NCI-H2107 (cell line): Measurements from ENCODE around the gene GPR137B.

Source experiments
- DNase-seq: peaks from one replicate; lab custom pipeline; 2025; lab: John Stamatoyannopoulos, UW

GPR137B gene

GRCh38 chr1:236201786-236202185 is 59.4 kb downstream of the GPR137B start:
- no peak for DNase-seq

- no peak for DNase-seq
These were observed 61.7 kb downstream of the GPR137B start for GRCh38 chr1:236204039-236204438.

- no peak for DNase-seq
These were observed 62.3 kb downstream of the GPR137B start for GRCh38 chr1:236204656-236205055.

- no peak for DNase-seq
These were observed 64.2 kb downstream of the GPR137B start for GRCh38 chr1:236206548-236206947.

GRCh38 chr1:236207121-236207520 is 64.8 kb downstream of the GPR137B start:
- no peak for DNase-seq

- DNase-seq: no peak
These were observed 65.2 kb downstream of the GPR137B start for GRCh38 chr1:236207569-236207968.

GRCh38 chr1:236209185-236209584 is 66.8 kb downstream of the GPR137B start:
- no peak for DNase-seq

GRCh38 chr1:236209713-236210112 is 67.4 kb downstream of the GPR137B start:
- DNase-seq: no peak

GRCh38 chr1:236211815-236212214 is 69.5 kb downstream of the GPR137B start:
- DNase-seq: no peak

- no peak for DNase-seq
These were observed 71.2 kb downstream of the GPR137B start for GRCh38 chr1:236213534-236213933.

GRCh38 chr1:236214761-236215160 is 72.4 kb downstream of the GPR137B start:
- DNase-seq: no peak

- no peak for DNase-seq
These were observed 78.1 kb downstream of the GPR137B start for GRCh38 chr1:236220473-236220872.

GRCh38 chr1:236222632-236223031 is 80.3 kb downstream of the GPR137B start:
- no peak for DNase-seq

- DNase-seq: no peak
These were observed 86.1 kb downstream of the GPR137B start for GRCh38 chr1:236228411-236228810.

GRCh38 chr1:236235116-236235515 is 92.8 kb downstream of the GPR137B start:
- no peak for DNase-seq

GRCh38 chr1:236239092-236239585 is 96.8 kb downstream of the GPR137B start:
- DNase-seq: no peak

GRCh38 chr1:236240675-236241074 is 98.3 kb downstream of the GPR137B start:
- DNase-seq: no peak

- DNase-seq: no peak
These were observed 100.2 kb downstream of the GPR137B start for GRCh38 chr1:236242568-236242967.

GRCh38 chr1:236247286-236247685 is 104.9 kb downstream of the GPR137B start:
- no peak for DNase-seq

- no peak for DNase-seq
These were observed 109.2 kb downstream of the GPR137B start for GRCh38 chr1:236251587-236251986.

GRCh38 chr1:236253119-236253518 is 110.8 kb downstream of the GPR137B start:
- no peak for DNase-seq

- no peak for DNase-seq
These were observed 111.7 kb downstream of the GPR137B start for GRCh38 chr1:236253918-236254637.

- no peak for DNase-seq
These were observed 114.9 kb downstream of the GPR137B start for GRCh38 chr1:236257216-236257615.

GRCh38 chr1:236258114-236258622 is 115.8 kb downstream of the GPR137B start:
- DNase-seq: no peak
